22Rv1 (cell line): ENCODE measurements around the gene COA1.

ENCODE experiments used
- CTCF ChIP-seq: fragments of 450-650 bp; IDR thresholded peaks from 2 replicates; pipeline ENCODE4 v1.5.1; 2017; ENCODE audit warnings: mild to moderate bottlenecking
- ZFX ChIP-seq: fragments of 450-650 bp; IDR thresholded peaks from 2 replicates; pipeline ENCODE4 v1.6.1; 2017; ENCODE audit warnings: antibody characterized with exemption, borderline replicate concordance

GRCh38 chr7:43721193-43721806 is 8.0 kb downstream of the COA1 start:
- peak; percentile 93 for TF ChIP-seq CTCF
- TF ChIP-seq ZFX = no peak
